22Rv1 (cell line): ENCODE results near the gene ALPL.
A peak's percentile ranks its signal among the peaks of the same experiment; 100 is the strongest.

Experiments
- ZFX ChIP-seq: fragments of 450-650 bp; IDR thresholded peaks from 2 replicates; pipeline ENCODE4 v1.6.1; 2017; ENCODE audit warnings: antibody characterized with exemption, borderline replicate concordance
- TF ChIP-seq, protein P1 (sequence below): fragments of 450-650 bp; IDR thresholded peaks from 2 replicates; pipeline ENCODE4 v1.5.1; 2017; ENCODE audit warnings: mild to moderate bottlenecking

DNA sequence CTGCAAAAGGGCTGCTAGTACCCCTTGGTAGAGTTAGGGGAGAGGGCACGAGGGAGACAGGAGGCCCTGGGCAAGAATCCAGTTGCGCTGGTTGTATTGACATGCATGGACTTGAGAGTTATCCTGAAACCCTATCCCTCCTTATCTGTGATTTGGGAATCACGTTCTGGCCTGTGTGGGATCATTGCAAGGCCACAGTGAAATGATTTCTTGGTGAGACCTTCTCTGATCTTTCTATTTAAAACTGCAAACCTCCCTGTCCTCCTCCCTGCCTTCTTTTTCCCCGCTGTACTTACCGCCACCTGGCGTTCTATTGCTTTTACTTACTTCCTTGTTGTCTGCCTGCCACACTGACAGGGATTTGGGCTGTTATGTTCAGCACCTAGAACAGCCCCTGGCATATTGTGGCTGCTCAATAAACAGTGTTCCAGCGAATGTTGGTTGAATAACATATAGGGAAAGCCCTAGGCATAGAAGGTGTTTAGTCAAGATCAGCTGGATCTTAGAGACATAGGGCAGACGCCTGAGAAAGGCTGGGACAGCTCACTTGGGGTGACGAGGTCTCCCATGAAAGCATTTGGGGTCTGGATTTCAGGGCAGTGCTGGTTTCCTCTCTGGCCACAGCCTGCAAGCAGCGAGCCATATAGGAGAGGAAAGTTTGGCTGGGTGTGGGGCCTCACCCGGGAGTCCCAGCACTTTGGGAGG lies 25.6 kb downstream of the ALPL start:
- TF ChIP-seq, protein P1, sequence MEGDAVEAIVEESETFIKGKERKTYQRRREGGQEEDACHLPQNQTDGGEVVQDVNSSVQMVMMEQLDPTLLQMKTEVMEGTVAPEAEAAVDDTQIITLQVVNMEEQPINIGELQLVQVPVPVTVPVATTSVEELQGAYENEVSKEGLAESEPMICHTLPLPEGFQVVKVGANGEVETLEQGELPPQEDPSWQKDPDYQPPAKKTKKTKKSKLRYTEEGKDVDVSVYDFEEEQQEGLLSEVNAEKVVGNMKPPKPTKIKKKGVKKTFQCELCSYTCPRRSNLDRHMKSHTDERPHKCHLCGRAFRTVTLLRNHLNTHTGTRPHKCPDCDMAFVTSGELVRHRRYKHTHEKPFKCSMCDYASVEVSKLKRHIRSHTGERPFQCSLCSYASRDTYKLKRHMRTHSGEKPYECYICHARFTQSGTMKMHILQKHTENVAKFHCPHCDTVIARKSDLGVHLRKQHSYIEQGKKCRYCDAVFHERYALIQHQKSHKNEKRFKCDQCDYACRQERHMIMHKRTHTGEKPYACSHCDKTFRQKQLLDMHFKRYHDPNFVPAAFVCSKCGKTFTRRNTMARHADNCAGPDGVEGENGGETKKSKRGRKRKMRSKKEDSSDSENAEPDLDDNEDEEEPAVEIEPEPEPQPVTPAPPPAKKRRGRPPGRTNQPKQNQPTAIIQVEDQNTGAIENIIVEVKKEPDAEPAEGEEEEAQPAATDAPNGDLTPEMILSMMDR: peak; percentile 87
- no peak for TF ChIP-seq ZFX
